AG04450 (cell line): ENCODE data around the gene TMEM253. TPM values are rescaled to one million over a fixed set of nuclear protein-coding genes. Genes with fewer than 3 reads are reported as not detected.
A peak's percentile ranks its signal among the peaks of the same experiment; 100 is the strongest.

ENCODE experiments used
- CTCF ChIA-PET: fragments of 300-600, 350-600 bp; formaldehyde crosslinking; extraction: SDS; loops from one replicate; lab custom pipeline; 2022; ENCODE audit warnings: antibody characterized with exemption, inconsistent platforms; lab: Charles Lee
- POLR2A ChIA-PET: fragments of 350-600 bp; formaldehyde crosslinking; extraction: SDS; loops from one replicate; lab custom pipeline; 2021; ENCODE audit warnings: antibody characterized with exemption, inconsistent platforms; lab: Yijun Ruan, JAX
- DNase-seq: peaks from one replicate; pipeline ENCODE4 v3.0.0-alpha.2; 2011; ENCODE audit warnings: low read depth, low spot score
- H3K27ac ChIP-seq: one replicate; pipeline ENCODE4 v1.5.1; 2012; ENCODE audit warnings: low read depth, low read length, control low read depth
- H3K27me3 ChIP-seq: one replicate; pipeline ENCODE4 v1.6.0; 2012; ENCODE audit warnings: low read length; ENCODE audit not compliant: control insufficient read depth, insufficient read depth
- H3K4me3 ChIP-seq: 2 replicates; pipeline ENCODE4 v1.5.1; 2011; ENCODE audit warnings: mild to moderate bottlenecking, low read depth, low read length, control low read depth
- H3K9me3 ChIP-seq: 2 replicates; pipeline ENCODE4 v1.5.1; 2012; ENCODE audit warnings: low read length; ENCODE audit not compliant: control insufficient read depth, insufficient read depth
- polyA plus RNA-seq: library from polyadenylated mRNA; depleted of rRNA; stranded (reverse); fragments of >200 nt; gene quantifications from 2 replicates; pipeline ENCODE4 v1.2.3, GENCODE V29; 2011
- TF ChIP-seq, protein P1 (sequence below): IDR thresholded peaks from 2 replicates; pipeline ENCODE4 v1.5.1; 2011; ENCODE audit warnings: low read depth, low read length, control low read depth, inconsistent platforms

TMEM253 gene
- polyA plus RNA-seq, 1 experiment: 0.21 TPM

DNA sequence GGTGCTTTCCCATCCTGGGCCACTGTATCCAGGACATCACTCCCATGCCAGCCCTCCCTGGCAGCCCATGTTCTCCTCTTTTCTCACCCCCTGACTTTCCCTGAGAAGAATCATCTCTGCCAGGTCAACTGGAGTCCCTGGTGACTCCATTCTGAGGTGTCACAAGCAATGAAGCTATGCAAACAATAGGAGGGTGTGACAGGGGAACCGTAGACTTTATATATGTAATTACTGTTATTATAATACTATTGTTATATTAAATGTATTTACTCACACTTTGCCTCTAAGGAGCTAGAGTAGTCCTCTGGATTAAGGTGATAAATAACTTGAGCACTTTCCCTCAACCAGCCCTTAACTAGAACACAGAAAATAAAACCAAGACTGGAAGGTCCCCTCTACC is 11.6 kb upstream of the TMEM253 start:
- TF ChIP-seq, protein P1, sequence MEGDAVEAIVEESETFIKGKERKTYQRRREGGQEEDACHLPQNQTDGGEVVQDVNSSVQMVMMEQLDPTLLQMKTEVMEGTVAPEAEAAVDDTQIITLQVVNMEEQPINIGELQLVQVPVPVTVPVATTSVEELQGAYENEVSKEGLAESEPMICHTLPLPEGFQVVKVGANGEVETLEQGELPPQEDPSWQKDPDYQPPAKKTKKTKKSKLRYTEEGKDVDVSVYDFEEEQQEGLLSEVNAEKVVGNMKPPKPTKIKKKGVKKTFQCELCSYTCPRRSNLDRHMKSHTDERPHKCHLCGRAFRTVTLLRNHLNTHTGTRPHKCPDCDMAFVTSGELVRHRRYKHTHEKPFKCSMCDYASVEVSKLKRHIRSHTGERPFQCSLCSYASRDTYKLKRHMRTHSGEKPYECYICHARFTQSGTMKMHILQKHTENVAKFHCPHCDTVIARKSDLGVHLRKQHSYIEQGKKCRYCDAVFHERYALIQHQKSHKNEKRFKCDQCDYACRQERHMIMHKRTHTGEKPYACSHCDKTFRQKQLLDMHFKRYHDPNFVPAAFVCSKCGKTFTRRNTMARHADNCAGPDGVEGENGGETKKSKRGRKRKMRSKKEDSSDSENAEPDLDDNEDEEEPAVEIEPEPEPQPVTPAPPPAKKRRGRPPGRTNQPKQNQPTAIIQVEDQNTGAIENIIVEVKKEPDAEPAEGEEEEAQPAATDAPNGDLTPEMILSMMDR: no peak
- CTCF ChIA-PET: interaction anchor here (0.6 to 6.3 kb wide), 9 partner anchors 9 to 118 kb away, joined by 3 to 55 read pairs (median 7); partner anchors contain the start of genes ARHGEF40 and ZNF219

GRCh38 chr14:21089877-21090193 is 11.0 kb upstream of the TMEM253 start:
- no peak overlapping the region for H3K27ac ChIP-seq
- CTCF ChIA-PET: interaction anchor here (0.6 to 6.3 kb wide), 9 partner anchors 8 to 98 kb away, joined by 3 to 55 read pairs (median 7); partner anchors contain the start of genes ARHGEF40 and ZNF219
- H3K27me3 ChIP-seq: no peaks in the 10 kb centered on the region
- H3K4me3 ChIP-seq: no peak overlapping the region
- peaks cover 4% of the 10 kb centered on the region; the same call in 1 of the 2 replicates for H3K9me3 ChIP-seq
- no peak for DNase-seq
- TF ChIP-seq, protein P1: no peak
- POLR2A ChIA-PET: interaction anchor here (0.8 to 4.9 kb wide), 3 partner anchors 13 to 75 kb away, joined by 3 to 40 read pairs (median 3); partner anchors contain the start of gene ARHGEF40

More for the DNA sequence above, 11.6 kb upstream of the TMEM253 start:
- Histone ChIP-seq H3K27ac (no peak overlapping the region), H3K27me3 (no peaks in the 10 kb centered on the region), H3K9me3 (peaks cover 4% of the 10 kb centered on the region; the same call in 1 of the 2 replicates), H3K4me3 (no peak overlapping the region)
- no peak for DNase-seq
- POLR2A ChIA-PET: interaction anchor here (1.2 to 4.9 kb wide), 2 partner anchors 14 to 18 kb away, joined by 3 to 40 read pairs; partner anchors contain the start of gene ARHGEF40

DNA sequence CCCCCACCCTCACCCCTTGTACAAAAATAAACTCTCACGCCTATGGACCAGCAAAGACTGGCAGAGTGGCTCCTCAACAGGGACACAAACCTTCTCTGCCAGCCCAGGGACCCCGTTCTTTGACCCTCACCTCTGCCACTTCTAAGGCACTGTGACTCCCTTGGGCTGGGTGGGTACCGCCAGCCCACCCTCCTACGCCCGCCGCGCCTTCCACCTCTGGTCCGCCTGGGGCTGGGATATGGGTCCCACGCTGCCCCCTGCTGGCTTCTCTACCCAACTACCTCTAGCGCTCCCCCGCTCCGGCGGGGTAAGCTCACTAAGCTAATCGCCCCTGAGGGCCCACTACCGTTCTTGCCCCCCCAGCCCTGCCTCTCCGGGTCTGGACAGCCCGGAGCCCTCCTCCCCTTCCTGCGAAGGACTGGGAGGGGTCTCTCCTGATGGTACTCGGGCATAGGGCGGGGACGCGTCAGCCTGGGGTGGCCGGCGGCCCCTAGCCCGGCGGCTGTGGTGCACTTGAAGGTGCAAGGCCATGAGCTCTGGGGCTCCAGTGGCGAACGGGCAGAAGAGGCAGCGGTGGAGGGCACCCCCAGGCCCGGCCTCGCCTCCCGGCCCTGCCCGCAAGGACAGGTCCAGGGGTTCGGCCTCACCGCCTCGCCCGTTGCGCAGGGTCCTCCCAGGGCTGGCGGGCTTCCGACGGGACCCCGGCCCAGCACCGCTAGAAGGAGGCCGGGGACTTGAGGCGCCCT is 10.5 kb upstream of the TMEM253 start:
- no peak overlapping the region for H3K4me3 ChIP-seq
- TF ChIP-seq, protein P1: peak; percentile 51
- no peak overlapping the region for H3K27ac ChIP-seq
- ChIA-PET POLR2A (interaction anchor here (0.8 to 4.9 kb wide), 2 partner anchors 19 to 76 kb away, joined by 3 to 40 read pairs; partner anchors contain the start of gene ARHGEF40), CTCF (interaction anchor here (1.2 to 6.3 kb wide), 6 partner anchors 11 to 99 kb away, joined by 3 to 55 read pairs (median 36); partner anchors contain the start of gene ARHGEF40)
- H3K9me3 ChIP-seq: peaks cover 4% of the 10 kb centered on the region; the same call in 1 of the 2 replicates
- no peaks in the 10 kb centered on the region for H3K27me3 ChIP-seq
- no peak for DNase-seq

- CTCF ChIA-PET: interaction anchor here (1.1 to 6.9 kb wide), 20 partner anchors 9 to 100 kb away, joined by 3 to 191 read pairs (median 15); partner anchors contain the start of genes ARHGEF40 and TMEM253
- Histone ChIP-seq H3K27me3 (no peaks in the 10 kb centered on the region), H3K9me3 (peaks cover 4% of the 10 kb centered on the region; the same call in 1 of the 2 replicates), H3K27ac (no peak overlapping the region), H3K4me3 (no peak overlapping the region)
- TF ChIP-seq, protein P1: no peak
- DNase-seq: no peak
- POLR2A ChIA-PET: interaction anchor here (1.2 to 2.8 kb wide), 2 partner anchors 14 to 22 kb away, joined by 3 to 14 read pairs; no protein-coding TSS in a partner anchor
These were observed 9.8 kb upstream of the TMEM253 start for GRCh38 chr14:21090940-21091663.
